T-helper 1 cell (primary cell): ENCODE data around the gene KDM2A.

Experiments
- DNase-seq, 5 donors: peaks; one replicate each; pipeline ENCODE4 v3.0.0-alpha.2; 2012 to 2020

Gene KDM2A

DNA sequence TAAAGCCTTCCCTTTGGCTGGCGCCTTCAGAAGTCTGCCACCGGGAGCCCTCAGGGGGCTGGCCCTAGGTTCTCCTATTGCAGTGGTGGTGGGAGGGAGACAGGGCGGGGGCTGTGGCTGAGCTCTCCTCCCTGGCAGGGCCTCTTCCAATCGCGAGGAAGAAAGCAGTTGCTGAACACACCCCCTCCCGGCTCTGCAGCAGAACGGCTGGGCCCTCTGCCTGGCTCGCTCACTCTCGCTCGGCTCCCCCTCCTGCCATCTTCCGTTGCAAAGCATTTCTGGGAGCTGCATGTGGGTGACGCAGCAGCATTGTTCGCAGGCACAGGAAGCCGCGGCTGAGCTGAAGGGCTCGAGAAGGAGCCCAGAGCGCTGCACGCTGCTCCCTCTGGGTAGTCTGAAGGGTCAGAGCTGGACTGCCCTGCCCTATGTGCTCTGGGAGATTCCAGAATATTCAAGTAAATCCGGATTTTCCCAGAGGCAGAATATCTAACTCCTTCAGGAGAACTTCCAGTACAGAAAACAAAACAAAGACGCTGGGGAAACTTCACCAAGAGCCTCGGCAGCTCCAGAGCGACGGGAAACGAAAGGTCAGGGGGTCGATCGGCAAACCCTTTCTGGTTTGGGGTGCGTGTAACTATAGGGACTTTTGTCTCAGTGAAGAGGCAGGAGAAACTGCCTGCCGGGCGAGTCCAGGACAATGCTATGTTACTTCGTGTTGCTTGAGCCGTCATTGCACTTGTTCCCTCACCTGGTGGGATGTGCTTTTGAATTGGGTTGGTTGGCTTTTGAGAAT lies 120.9 kb downstream of the KDM2A start:
- DNase-seq: peak; percentile 93 to 99 (median 96)

DNA sequence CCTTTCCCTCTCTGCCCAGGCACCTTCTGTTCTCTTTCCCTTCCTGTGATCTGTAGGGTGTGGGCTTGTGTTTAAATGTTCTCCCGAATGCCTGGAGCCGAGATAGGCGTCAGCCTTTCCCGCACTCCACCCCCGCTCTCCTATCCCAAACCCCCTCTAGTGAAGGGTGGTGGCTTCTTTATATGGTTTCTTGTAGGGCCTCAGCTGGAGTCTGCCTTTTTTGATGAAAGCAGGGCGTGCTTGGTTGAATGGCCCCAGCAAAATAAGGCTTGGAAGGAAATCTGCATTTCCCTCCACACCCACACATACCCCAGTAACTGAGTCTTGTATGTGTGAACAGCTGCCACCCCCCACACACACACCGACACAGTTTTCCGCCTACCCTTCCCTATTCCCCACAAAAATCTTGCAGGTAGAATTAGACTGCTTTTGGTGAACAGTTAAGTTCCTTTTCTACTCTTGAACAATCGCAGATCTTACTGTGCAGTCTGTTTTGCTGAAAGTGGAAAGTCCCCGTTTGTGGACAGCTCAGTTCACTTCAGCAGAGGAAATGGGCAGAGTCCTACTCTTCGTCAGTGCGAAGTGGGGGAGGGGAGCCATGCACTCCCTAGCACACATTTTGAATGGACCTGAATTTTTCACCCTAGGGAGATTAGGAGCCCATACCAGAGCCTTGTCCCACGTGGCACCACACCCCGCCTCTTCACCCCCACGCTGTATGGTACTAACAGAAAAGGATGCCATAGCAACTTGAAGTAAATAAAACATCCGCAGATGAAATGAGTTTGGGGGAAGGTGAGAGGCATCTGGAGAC lies 121.7 kb downstream of the KDM2A start:
- peak; percentile 66 to 88 (median 79) for DNase-seq

DNA sequence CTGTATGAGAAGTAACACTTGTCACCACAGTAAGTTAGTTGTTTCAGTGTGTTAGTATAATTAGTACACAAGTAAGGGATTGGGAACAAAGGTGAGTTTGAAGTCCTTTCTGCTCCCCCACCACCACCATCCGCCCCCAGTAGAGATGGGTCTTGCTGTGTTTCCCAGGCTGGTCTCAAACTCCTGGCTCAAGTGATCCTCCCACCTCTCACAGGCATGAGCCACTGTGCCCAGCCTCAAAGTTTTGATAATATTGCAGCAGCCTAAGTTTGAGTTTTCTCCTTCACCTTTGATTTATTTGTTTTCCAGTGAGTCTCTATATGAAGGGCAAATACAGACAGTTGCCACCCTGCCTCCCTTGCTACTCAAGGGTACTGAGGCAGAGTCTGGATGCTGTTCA lies 123.5 kb downstream of the KDM2A start:
- no peak for DNase-seq

DNA sequence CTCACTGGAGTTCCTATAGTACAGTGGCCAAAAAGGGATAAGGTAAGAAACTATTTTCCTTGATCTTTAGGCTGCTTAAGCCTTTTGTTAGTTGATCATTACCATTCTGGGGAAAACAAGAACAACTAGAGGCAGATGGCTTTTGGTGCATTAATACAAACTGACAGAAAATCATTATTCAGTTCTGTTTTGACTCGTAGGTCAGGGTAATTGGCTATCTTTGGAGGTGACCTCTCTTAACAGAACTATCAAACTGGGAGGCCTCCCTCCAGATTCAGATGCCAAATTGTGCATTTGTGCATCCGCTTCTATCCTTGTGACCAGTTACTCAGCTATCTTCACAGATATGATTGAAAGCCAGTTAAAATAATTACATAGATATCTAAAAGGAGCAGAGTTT lies 124.0 kb downstream of the KDM2A start:
- no peak for DNase-seq

DNA sequence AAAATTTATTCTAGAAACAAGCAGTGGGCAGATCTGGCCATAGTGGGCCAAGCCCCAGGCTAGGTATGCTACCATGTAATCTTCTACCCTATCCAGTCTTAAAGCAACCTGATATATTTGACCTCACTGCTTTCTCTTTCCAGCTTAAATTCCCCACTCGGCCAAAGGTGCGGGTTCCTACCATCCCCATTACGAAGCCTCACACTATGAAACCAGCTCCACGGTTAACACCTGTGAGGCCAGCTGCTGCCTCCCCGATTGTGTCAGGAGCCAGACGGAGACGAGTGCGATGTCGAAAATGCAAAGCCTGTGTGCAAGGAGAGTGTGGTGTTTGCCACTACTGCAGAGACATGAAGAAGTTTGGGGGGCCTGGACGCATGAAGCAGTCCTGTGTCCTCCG lies 126.0 kb downstream of the KDM2A start:
- no peak for DNase-seq

DNA sequence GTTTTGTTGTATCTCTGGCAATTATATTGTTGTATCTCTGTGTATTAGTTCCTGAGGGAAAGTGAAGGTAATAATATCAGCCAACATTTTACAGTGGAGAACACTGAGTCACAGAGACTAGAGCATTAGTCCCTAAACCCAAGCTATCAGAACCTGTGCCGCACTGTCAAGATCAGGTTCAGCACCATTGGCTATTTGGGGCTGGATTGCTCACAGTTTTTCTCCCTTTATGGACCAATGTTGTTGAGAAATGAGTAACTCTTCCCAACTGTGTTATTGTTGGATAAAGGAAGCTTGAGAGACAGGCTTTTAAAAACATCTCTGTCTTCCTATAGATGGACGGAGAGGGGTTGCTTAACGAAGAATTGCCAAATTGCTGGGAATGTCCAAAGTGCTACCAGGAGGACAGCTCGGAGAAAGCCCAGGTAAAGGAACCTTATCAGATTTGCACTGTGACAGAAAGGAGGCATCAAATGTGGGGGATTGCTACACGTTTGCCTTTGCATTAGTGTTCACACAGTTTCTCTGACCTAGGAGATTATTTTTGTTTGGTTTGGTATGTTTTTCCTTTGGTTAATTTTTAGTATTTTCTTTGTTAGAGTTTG lies 129.0 kb downstream of the KDM2A start:
- DNase-seq: no peak

DNA sequence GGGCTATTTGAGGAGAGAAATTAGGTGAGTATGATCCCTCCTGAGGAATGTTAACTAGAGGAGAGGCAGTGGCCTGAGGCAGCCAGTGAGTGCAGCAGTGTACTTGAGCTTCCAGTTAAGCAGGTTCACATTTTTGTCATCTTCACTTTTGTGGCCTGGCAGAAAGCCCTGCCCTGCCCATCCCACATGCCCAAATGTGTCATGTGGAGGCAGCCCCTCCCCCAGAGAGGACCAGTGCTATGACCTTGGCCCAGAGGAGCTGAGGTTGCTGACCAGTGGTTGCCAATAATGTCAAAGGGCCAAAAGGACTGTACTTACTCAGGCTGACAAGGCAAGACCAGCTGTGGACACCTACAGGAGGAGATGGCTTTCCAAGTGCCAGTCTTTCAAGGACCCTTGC lies 129.6 kb downstream of the KDM2A start:
- no peak for DNase-seq

DNA sequence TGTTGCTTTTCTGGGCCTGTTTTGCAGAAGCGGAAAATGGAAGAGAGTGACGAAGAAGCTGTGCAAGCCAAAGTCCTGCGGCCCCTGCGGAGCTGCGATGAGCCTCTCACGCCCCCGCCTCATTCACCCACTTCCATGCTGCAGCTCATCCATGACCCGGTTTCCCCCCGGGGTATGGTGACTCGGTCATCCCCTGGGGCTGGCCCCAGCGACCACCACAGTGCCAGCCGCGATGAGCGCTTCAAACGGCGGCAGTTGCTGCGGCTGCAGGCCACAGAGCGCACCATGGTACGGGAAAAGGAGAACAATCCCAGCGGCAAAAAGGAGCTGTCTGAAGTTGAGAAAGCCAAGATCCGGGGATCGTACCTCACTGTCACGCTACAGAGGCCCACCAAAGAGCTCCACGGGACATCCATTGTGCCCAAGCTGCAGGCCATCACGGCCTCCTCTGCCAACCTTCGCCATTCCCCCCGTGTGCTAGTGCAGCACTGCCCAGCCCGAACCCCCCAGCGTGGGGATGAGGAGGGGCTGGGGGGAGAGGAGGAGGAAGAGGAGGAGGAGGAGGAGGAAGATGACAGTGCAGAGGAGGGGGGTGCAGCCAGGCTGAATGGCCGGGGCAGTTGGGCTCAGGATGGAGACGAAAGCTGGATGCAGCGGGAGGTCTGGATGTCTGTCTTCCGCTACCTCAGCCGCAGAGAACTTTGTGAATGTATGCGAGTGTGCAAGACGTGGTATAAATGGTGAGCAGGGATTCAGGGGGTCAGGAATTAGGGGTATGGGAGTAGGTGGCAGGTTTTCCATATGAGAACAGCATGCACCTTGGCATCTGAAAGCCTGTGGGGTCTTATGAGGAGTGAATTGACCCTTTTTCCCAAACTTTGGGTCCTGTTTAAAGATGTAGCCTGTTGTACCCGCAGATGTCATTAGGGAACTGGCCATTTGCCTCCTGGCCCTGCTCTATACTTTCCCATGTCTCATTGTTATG lies 131.3 kb downstream of the KDM2A start:
- DNase-seq: no peak

DNA sequence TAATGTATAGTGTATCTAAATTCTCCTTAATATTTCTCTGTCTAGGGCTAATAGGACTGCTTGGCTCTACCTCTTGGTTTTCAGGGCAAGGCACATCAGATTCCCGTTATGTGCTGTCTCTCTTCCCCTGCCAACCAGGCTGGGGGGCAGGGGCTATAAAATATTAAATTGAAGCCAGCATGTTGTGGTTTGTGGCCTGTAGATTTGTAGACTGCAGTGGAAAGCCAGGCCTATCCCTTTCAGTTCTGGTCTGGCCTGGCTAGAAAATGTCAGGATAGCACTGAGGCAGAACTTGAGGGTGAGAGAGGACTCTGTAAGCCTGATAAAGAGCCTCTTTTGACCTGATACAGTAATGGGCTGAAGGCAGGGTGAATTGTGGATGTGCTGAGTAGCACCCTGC lies 132.8 kb downstream of the KDM2A start:
- no peak for DNase-seq

DNA sequence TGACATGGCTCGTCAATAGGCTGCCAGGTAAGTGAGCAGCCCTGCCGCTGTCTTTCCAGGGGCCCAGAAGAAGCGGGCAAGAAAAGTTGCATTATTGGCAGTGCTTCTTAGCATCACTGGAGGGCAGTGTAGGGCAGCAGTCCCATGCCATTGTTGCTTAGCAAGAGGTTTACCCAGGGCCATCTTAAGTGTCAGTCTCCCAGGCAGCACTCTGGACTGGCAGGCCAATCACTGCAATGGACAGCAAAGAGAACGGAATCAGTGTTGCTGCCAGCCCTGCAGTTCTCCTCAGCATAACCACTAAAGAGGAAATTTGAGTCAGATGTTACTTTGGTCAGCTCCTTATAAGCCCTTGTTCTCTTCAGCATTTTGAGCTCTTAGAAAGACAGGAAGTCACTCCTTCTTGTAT lies 133.8 kb downstream of the KDM2A start:
- DNase-seq: peak in 2 of 5 donors; percentile 36 to 66

DNA sequence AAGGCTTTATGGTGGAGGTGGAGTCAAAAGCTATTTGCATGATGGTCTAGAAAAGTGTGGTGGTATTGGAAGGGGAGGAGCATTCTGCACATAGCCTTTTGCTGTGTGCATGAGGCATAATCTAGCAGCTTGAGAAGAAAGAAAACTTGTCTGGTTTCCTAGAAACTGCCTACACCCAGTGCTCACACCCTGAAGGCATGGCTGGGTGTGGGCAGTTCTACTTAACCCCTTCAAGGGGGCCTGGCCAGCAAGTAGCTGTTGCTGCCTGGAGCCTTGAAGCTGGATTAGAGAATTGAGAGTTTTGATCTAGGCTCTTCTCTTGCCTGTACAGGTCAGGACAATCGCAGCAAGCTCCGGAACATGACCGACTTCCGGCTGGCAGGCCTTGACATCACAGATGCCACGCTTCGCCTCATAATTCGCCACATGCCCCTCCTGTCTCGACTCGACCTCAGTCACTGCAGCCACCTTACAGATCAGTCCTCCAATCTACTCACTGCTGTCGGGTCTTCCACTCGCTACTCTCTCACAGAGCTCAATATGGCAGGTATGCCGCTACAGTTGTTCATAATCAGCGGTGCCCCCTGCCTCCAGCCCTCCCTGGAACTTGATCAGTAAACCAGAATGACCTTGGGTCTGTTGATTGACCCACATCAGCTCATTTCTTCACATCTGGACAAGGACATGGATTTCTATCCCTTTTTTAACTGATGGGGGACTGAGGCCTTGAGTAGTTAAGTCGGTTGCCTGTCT lies 135.0 kb downstream of the KDM2A start:
- DNase-seq: peak in 1 of 5 donors; percentile 54

DNA sequence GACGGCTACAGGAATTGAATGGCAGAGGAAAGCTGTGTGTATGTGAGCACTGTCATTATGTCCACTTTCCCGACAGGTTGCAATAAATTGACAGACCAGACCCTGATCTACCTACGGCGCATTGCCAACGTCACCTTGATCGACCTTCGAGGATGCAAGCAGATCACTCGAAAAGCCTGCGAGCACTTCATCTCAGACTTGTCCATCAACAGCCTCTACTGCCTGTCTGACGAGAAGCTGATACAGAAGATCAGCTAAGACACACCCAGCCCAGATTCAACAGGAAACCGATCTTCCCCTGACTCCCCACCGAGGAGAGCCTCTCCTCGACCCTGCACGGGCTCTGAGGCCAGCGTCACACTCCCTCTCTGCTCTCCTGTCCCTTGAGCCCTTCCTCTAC lies 135.7 kb downstream of the KDM2A start:
- no peak for DNase-seq

DNA sequence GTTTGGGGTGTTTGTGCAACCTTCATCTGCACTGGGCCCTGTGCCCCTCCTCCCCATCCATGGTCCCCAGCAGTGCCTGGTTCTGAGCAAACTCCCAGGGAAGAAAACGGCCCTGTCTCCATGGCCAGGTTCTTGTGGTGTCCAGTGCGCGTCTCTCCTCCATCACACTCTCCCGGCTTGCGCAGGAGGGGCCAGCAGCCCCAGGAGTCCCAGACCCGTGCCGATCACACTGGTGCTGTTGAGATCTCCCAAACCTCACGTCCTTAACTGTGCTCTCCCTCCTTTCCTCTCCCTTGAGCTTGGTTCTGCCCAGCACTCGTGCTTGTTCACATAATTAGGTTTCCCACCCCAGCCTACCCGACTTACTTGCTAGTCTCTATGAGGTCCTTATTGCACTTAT lies 136.3 kb downstream of the KDM2A start:
- DNase-seq: no peak

DNA sequence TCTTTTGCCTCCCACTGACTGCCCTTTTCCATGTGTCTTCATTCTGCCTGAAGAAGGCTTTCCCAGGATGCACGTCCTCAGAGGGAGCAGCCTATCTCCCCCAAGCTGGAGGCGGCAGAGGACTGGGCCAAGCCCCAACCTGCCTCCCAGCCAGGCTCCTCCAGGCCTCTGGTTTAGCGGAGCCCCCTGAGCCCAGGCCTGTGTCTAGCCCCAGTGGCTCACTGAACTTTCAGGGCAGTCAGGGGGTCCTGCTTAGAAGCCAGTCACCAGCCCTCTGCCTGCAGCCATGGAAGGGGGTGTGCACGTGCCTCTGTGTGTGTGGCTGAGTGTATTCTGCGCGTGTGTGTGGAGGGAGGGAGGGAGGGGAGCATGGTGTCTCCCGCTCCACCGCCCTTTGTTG lies 136.8 kb downstream of the KDM2A start:
- DNase-seq: no peak

DNA sequence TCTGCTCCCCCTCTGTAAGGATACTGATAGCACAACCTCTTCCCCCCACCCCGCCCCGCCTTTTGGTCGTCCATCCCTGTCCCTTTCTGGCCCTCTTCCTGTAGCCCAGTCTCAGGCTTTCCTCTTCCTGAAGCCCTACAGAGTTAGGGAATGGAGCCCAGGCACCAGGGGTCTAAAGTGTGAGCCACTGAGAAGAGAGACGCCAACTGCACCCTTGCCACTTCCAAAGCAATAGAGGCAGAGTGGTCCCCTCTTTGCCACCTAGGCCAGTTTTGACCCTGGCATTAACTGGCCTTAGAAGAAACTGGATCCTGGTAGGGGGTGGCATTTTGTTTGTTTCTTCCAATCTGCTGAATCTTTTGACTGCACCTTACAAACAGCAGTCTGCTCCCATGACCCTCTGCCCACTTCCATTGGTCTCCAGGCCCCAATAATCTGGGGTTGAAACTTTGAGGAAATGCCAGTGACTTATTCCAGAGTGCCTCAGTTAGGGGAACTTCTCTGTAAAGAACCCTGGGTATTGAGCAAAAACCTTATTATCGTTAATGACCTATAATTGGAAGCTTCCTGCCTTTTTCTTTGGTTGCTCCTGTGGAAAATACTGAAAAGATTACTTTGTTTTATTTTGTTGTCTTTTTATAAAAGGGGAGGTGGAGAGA lies 137.5 kb downstream of the KDM2A start:
- no peak for DNase-seq

DNA sequence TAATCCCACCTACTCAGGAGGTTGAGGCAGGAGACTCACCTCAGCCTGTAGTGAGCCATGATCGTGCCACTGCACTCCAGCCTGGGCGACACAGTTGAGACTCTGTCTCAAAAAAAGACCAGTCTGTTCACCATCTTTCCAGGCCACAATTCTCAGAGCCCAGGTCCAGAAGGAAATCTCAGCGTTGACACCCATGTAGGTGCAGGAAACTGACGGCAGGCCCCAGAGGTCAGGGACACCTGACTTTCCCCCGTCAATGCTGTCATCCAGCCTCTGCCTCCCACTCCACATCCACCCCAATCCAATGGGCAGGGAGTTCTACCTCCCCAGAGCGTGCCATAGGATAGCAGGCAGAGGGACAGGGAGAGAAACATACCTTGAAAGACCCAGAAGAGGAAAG lies 141.3 kb downstream of the KDM2A start:
- no peak for DNase-seq

DNA sequence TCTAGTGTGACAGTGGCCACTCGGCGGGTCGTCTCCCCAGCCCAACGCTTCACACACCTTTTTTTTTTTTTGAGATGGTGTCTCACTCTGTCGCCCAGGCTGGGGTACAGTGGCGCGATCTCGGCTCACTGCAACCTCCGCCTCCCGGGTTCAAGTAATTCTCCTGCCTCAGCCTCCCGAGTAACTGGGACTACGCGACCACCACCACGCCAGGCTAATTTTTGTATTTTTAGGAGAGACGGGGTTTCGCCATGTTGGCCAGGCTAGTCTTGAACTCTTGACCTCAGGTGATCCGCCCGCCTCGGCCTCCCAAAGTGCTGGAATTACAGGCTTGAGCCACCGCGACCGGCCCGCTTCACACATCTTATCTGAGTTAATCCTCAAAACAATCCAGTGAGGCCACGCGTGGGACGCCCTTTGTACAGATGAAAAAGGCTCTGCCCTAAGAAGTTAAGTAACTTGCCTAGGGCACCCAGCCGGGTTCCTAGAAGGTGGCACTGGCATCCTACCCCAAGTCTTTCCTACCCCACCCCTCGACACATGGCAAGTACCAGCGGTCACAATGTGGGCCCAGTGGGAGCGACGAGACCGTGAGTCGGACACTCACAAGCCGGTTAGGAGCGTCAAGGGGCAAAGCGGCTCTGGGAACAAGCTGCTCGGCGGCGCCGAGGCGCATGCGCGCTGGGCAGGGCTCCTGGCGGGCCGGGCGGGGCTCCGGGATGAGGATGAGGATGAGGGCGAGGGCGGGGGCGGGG lies 142.0 kb downstream of the KDM2A start:
- DNase-seq: peak in 1 of 5 donors; percentile 55

DNA sequence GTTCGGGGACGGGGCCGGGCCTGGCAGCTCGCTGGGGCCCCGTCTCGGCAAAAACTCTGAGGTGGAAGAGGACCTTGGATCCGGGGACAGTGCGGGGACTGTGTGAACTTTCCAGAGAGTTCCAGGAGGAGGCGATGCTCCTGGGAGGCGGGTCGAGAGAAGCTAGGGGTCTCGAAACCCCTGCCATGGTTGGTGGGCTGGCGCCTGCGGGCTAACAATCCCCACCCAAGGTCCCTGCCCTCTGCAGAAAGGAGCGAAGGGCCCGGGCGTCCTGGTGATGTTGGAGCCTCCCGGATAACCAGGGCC lies 142.5 kb downstream of the KDM2A start:
- no peak for DNase-seq

DNA sequence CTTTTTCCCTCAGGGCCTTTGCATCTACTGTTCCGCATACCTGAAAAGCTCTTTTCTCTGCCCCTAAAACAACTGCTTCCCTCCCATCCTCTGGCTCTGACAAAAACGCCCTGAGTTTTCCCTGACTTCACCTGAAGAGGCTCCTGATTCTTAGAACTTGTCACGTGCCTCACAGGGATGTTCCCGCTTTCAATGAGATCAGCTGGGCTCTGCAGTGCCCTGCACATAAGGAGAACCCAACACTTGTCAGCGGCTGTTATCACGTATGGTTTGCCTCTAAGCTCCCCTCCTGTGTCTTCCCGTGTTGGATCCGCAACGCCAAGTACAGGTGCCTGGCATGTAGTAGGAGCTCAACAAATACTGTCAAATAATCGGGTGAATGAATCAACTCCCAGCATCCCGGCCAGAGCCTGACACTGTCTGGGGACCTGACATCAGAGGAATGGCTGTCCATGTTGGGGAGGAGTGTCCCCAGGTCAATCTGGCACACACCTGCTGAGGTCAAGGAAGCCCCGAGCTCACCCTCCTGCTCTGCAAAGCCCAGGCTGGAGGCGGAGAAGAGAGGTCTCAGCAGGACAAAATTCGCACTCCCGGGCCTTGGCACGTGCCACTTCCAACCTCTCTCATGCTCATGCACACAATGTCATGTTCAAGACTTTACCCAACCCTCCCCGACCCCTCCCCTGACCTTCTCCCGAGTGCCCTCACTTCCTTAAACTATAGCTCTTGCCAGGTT lies 143.1 kb downstream of the KDM2A start:
- no peak for DNase-seq
